Hepatocyte (in vitro differentiated cells): ENCODE data around the gene KRTDAP. TPM values are rescaled to one million over a fixed set of nuclear protein-coding genes. Genes with fewer than 3 reads are reported as not detected.

Source experiments
- DNase-seq: peaks from one replicate; pipeline ENCODE4 v3.0.0-alpha.2; 2016; ENCODE audit warnings: low spot score
- H2AFZ ChIP-seq: fragments of 200-600 bp; sonication (generic); 2 replicates; pipeline ENCODE4 v1.6.0; 2016; ENCODE audit warnings: antibody characterized with exemption, mild to moderate bottlenecking
- H3K27ac ChIP-seq: fragments of 200-600 bp; sonication (generic); 2 replicates; pipeline ENCODE4 v1.5.1; 2016; ENCODE audit warnings: mild to moderate bottlenecking
- H3K27me3 ChIP-seq: fragments of 200-600 bp; sonication (generic); 2 replicates; pipeline ENCODE4 v1.6.1; 2016
- H3K36me3 ChIP-seq: fragments of 200-600 bp; sonication (generic); replicated peaks from 2 replicates; pipeline ENCODE4 v1.5.1; 2016; ENCODE audit warnings: low read depth; ENCODE audit not compliant: insufficient read depth
- H3K4me1 ChIP-seq: fragments of 200-600 bp; sonication (generic); 2 replicates; pipeline ENCODE4 v1.5.1; 2016; ENCODE audit warnings: mild to moderate bottlenecking, moderate library complexity; ENCODE audit not compliant: insufficient read depth
- H3K4me2 ChIP-seq: fragments of 200-600 bp; sonication (generic); 2 replicates; pipeline ENCODE4 v1.6.0; 2016
- H3K4me3 ChIP-seq: fragments of 200-600 bp; sonication (generic); 2 replicates; pipeline ENCODE4 v1.5.1; 2016; ENCODE audit warnings: mild to moderate bottlenecking
- H3K79me2 ChIP-seq: fragments of 200-600 bp; sonication (generic); 2 replicates; pipeline ENCODE4 v1.6.0; 2017; ENCODE audit warnings: mild to moderate bottlenecking
- H3K9me2 ChIP-seq: fragments of 200-600 bp; sonication (generic); replicated peaks from 2 replicates; pipeline ENCODE4 v1.6.0; 2017; ENCODE audit warnings: mild to moderate bottlenecking; ENCODE audit not compliant: insufficient read depth
- H3K9me3 ChIP-seq: fragments of 200-600 bp; sonication (generic); 2 replicates; pipeline ENCODE4 v1.5.1; 2016; ENCODE audit warnings: low read depth, mild to moderate bottlenecking
- H4K20me1 ChIP-seq: fragments of 200-600 bp; sonication (generic); 2 replicates; pipeline ENCODE4 v1.6.0; 2016; ENCODE audit warnings: mild to moderate bottlenecking; ENCODE audit not compliant: insufficient read depth, poor library complexity, severe bottlenecking
- CTCF ChIP-seq: fragments of 200-600 bp; sonication (generic); IDR thresholded peaks from 2 replicates; pipeline ENCODE4 v1.5.1; 2016; ENCODE audit warnings: antibody characterized with exemption, mild to moderate bottlenecking; ENCODE audit not compliant: poor library complexity
- EZH2 ChIP-seq: fragments of 200-600 bp; sonication (generic); IDR thresholded peaks from 2 replicates; pipeline ENCODE4 v1.6.1; 2016; ENCODE audit warnings: antibody characterized with exemption, mild to moderate bottlenecking, borderline replicate concordance
- EZH2phosphoT487 ChIP-seq: fragments of 200-600 bp; sonication (generic); IDR thresholded peaks from one replicate; pipeline ENCODE4 v1.6.1; 2018; ENCODE audit warnings: antibody characterized with exemption, mild to moderate bottlenecking, low read depth, moderate library complexity; ENCODE audit not compliant: unreplicated experiment, severe bottlenecking
- WGBS: methylation state at CpG from one replicate; pipeline ENCODE4 v1.1.6; 2016; ENCODE audit warnings: low lambda C conversion rate; ENCODE audit errors: missing lambda C conversion rate; 5-methylcytosine and 5-hydroxymethylcytosine counted together
- polyA plus RNA-seq: library from polyadenylated mRNA; unstranded; fragments of >200 nt; fragmentation: Nextera tagmentation; extraction: Ambion mirVana; gene quantifications from 2 replicates; pipeline ENCODE4 v1.2.1, GENCODE V29; 2016
- total RNA-seq: library from RNA; depleted of rRNA; stranded (reverse); fragments of >200 nt; gene quantifications from 2 replicates; pipeline ENCODE4 v1.2.3, GENCODE V29; 2014

Gene KRTDAP
- total and polyA plus RNA-seq, 2 experiments from 2014 or later, result 0.97 to 1.6 TPM

- 91% methylated on average over 14 of the region's 14 CpGs for WGBS
- no peak overlapping the region for H2AFZ ChIP-seq
- DNase-seq, result no peak
- H3K27me3 ChIP-seq, result no peaks in the 10 kb centered on the region
- no peaks in the 10 kb centered on the region for H3K79me2 ChIP-seq
- H3K27ac ChIP-seq, result no peak overlapping the region
- peaks cover 6% of the 10 kb centered on the region for H3K4me1 ChIP-seq
- H3K36me3 ChIP-seq, result no peaks in the 10 kb centered on the region
- no peak overlapping the region for H3K4me2 ChIP-seq
- H3K4me3 ChIP-seq, result no peak overlapping the region
- no peaks in the 10 kb centered on the region for H4K20me1 ChIP-seq
- H3K9me3 ChIP-seq, result no peaks in the 10 kb centered on the region
- H3K9me2 ChIP-seq, result no peaks in the 10 kb centered on the region
- TF ChIP-seq EZH2phosphoT487, result no peak
- no peak for TF ChIP-seq CTCF
- no peak for TF ChIP-seq EZH2
These were observed 7.1 kb upstream of the KRTDAP start for GRCh38 chr19:35497406-35497805.

GRCh38 chr19:35495107-35496064, 5.1 kb upstream of the KRTDAP start:
- 32% methylated on average over 28 of the region's 30 CpGs for WGBS
- H3K9me2 ChIP-seq, result no peaks in the 10 kb centered on the region
- H3K36me3 ChIP-seq, result no peaks in the 10 kb centered on the region
- peak overlapping the region; percentile 69 for H3K4me2 ChIP-seq
- H3K79me2 ChIP-seq, result no peaks in the 10 kb centered on the region
- no peaks in the 10 kb centered on the region for H3K27me3 ChIP-seq
- H3K4me1 ChIP-seq, result no peaks in the 10 kb centered on the region
- peak overlapping the region; percentile 24 for H2AFZ ChIP-seq
- TF ChIP-seq CTCF (peak; percentile 95), EZH2 (no peak), EZH2phosphoT487 (no peak)
- H3K4me3 ChIP-seq, result no peak overlapping the region
- no peaks in the 10 kb centered on the region for H3K9me3 ChIP-seq
- DNase-seq, result peak; percentile 87
- no peak overlapping the region for H3K27ac ChIP-seq
- H4K20me1 ChIP-seq, result no peaks in the 10 kb centered on the region

DNA sequence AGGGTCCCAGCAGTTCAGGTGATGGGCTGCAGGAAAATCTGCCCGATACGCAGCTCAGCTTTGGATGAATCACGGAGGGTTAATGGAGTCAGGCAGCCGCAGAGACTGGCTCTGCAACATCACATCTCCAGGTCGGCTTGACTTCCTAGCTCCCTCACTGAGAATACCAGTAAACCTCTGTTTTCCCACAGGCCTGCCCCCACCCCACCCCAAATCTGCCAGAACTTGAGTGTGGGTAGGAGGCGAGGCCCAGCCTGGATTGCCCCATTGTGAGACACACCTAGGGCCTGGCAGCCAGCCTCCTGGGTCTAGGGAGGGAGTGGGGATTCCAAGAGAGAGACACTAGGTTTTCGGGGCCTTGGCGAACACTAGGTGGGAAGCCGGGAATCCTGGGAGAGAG, 3.7 kb upstream of the KRTDAP start:
- Histone ChIP-seq H3K4me1 (no peaks in the 10 kb centered on the region), H4K20me1 (no peaks in the 10 kb centered on the region), H3K79me2 (no peaks in the 10 kb centered on the region), H3K27ac (no peak overlapping the region), H3K9me2 (no peaks in the 10 kb centered on the region), H2AFZ (no peak overlapping the region), H3K36me3 (no peaks in the 10 kb centered on the region), H3K9me3 (no peaks in the 10 kb centered on the region), H3K27me3 (no peaks in the 10 kb centered on the region), H3K4me2 (no peak overlapping the region), H3K4me3 (no peak overlapping the region)
- no peak for TF ChIP-seq EZH2phosphoT487
- no peak for TF ChIP-seq EZH2
- no peak for TF ChIP-seq CTCF
- no peak for DNase-seq
- WGBS, result 90% methylated on average over 8 of the region's 9 CpGs
